SK-N-SH treated with all-trans-retinoic acid at 6 μM for 48 hours (cell line): ENCODE measurements around the gene IPO7.
A peak's percentile ranks its signal among the peaks of the same experiment; 100 is the strongest.

Experiments
- ATAC-seq: fragments of 200-7000 bp; cut with Tn5 transposase; 3 replicates; pipeline ENCODE4 v1.9.1; 2020; ENCODE audit warnings: mild to moderate bottlenecking, moderate library complexity
- ARNTL ChIP-seq: fragments of 450-650 bp; formaldehyde crosslinking; IDR thresholded peaks from 2 replicates; pipeline ENCODE4 v1.5.0; 2020; ENCODE audit warnings: low read depth, mild to moderate bottlenecking, moderate library complexity, borderline replicate concordance
- CSDC2 ChIP-seq: fragments of 250-450 bp; sonication (Bioruptor Pico); IDR thresholded peaks from 2 replicates; pipeline ENCODE4 v1.5.0; 2020; ENCODE audit warnings: mild to moderate bottlenecking, moderate library complexity
- ESRRG ChIP-seq: fragments of 250-450 bp; sonication (Bioruptor Pico); IDR thresholded peaks from 2 replicates; pipeline ENCODE4 v1.6.1; 2021; ENCODE audit warnings: mild to moderate bottlenecking
- ISL1 ChIP-seq: fragments of 250-450 bp; sonication (Bioruptor Pico); IDR thresholded peaks from 2 replicates; pipeline ENCODE4 v2.1.2; 2022; ENCODE audit warnings: mild to moderate bottlenecking, moderate library complexity
- OSR1 ChIP-seq: fragments of 250-450 bp; sonication (Bioruptor Pico); IDR thresholded peaks from 2 replicates; pipeline ENCODE4 v1.8.0; 2022; ENCODE audit warnings: moderate library complexity, mild to moderate bottlenecking, inconsistent platforms
- PPARA ChIP-seq: fragments of 250-450 bp; sonication (Bioruptor Pico); IDR thresholded peaks from 2 replicates; pipeline ENCODE4 v1.5.0; 2020; ENCODE audit warnings: mild to moderate bottlenecking, borderline replicate concordance
- SNAI2 ChIP-seq: fragments of 250-450 bp; sonication (Bioruptor Pico); IDR thresholded peaks from 2 replicates; pipeline ENCODE4 v1.5.0; 2020; ENCODE audit warnings: mild to moderate bottlenecking, moderate library complexity
- TCF4 ChIP-seq: fragments of 250-450 bp; sonication (Bioruptor Pico); IDR thresholded peaks from 2 replicates; pipeline ENCODE4 v1.8.0; 2021; ENCODE audit warnings: mild to moderate bottlenecking, moderate library complexity, borderline replicate concordance
- TOX ChIP-seq: fragments of 250-450 bp; sonication (Bioruptor Pico); IDR thresholded peaks from 2 replicates; pipeline ENCODE4 v1.8.0; 2021; ENCODE audit warnings: mild to moderate bottlenecking, moderate library complexity, borderline replicate concordance
- ZC3H10 ChIP-seq: fragments of 250-450 bp; sonication (Bioruptor Pico); IDR thresholded peaks from 2 replicates; pipeline ENCODE4 v1.5.1; 2021; ENCODE audit warnings: mild to moderate bottlenecking, moderate library complexity
- ZFP3 ChIP-seq: fragments of 250-450 bp; sonication (Bioruptor Pico); IDR thresholded peaks from 2 replicates; pipeline ENCODE4 v1.5.0; 2020; ENCODE audit warnings: mild to moderate bottlenecking, moderate library complexity
- ZFP30 ChIP-seq: fragments of 450-650 bp; formaldehyde crosslinking; IDR thresholded peaks from 2 replicates; pipeline ENCODE4 v1.5.0; 2022; ENCODE audit warnings: mild to moderate bottlenecking, moderate library complexity
- ZNF70 ChIP-seq: fragments of 450-650 bp; formaldehyde crosslinking; IDR thresholded peaks from 2 replicates; pipeline ENCODE4 v1.5.0; 2020; ENCODE audit warnings: mild to moderate bottlenecking, moderate library complexity
- ZNF8 ChIP-seq: fragments of 450-650 bp; formaldehyde crosslinking; IDR thresholded peaks from 2 replicates; pipeline ENCODE4 v1.5.0; 2020; ENCODE audit warnings: mild to moderate bottlenecking, moderate library complexity
- TF ChIP-seq, protein P1 (sequence below): fragments of 250-450 bp; sonication (Bioruptor Pico); IDR thresholded peaks from 2 replicates; pipeline ENCODE4 v1.5.0; 2020; ENCODE audit warnings: mild to moderate bottlenecking, moderate library complexity
- TF ChIP-seq, protein P2 (sequence below): fragments of 250-450 bp; sonication (Bioruptor Pico); IDR thresholded peaks from 2 replicates; pipeline ENCODE4 v1.8.0; 2020; ENCODE audit warnings: mild to moderate bottlenecking, moderate library complexity, borderline replicate concordance
- TF ChIP-seq, protein P3 (sequence below): fragments of 250-450 bp; sonication (Bioruptor Pico); IDR thresholded peaks from 2 replicates; pipeline ENCODE4 v1.5.1; 2021; ENCODE audit warnings: mild to moderate bottlenecking, moderate library complexity
- TF ChIP-seq, protein P4 (sequence below): fragments of 250-450 bp; sonication (Bioruptor Pico); IDR thresholded peaks from 2 replicates; pipeline ENCODE4 v1.8.0; 2021; ENCODE audit warnings: low read depth, mild to moderate bottlenecking, moderate library complexity, borderline replicate concordance

Gene IPO7

DNA sequence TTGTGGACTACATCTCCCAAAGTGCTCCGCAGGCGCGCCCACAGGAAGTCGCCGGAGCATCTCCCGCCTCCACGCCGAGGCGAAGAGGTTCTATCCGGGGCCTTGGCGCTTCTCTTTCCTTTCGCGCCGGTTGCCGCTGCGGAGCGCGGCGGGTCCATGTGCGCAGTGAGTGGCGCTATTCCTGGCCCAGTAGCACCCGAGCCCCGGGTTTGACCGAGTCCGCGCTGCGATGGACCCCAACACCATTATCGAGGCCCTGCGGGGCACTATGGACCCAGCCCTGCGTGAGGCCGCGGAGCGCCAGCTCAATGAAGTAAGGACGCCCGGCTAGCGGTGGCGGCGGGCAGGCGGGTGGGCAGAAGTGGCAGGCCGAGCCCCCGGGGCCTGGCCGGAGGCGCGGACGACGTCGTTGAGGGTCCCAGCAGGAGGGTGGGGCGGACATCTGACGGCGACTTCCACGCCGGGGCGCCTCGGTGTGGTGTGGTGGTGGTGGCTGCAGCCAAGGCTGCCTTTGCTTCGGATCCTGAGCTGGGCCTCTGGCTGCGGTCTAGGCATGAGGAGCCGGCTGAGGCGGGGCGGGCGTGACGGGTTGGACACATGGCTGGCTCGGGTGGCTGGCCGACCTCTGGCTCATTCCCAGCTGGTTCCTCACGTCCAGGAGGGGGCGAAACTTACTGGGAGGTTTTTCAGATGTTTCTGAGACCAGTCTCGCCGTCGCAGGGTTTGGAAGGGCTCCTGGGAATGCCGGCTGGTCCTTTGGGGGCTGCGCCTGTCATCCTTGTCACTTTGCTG lies at the start of gene IPO7:
TSS of gene IPO7 (plus strand) at position 118 of the 792 bp plus-strand sequence. CDS start at position 230, 112 bp downstream.
- TF ChIP-seq ZFP3 (0 out of 2 replicates have a peak, but pooled peaks have one; percentile 22), ESRRG (CRISPR knock-in tag) (no peak)
- TF ChIP-seq, protein P1, sequence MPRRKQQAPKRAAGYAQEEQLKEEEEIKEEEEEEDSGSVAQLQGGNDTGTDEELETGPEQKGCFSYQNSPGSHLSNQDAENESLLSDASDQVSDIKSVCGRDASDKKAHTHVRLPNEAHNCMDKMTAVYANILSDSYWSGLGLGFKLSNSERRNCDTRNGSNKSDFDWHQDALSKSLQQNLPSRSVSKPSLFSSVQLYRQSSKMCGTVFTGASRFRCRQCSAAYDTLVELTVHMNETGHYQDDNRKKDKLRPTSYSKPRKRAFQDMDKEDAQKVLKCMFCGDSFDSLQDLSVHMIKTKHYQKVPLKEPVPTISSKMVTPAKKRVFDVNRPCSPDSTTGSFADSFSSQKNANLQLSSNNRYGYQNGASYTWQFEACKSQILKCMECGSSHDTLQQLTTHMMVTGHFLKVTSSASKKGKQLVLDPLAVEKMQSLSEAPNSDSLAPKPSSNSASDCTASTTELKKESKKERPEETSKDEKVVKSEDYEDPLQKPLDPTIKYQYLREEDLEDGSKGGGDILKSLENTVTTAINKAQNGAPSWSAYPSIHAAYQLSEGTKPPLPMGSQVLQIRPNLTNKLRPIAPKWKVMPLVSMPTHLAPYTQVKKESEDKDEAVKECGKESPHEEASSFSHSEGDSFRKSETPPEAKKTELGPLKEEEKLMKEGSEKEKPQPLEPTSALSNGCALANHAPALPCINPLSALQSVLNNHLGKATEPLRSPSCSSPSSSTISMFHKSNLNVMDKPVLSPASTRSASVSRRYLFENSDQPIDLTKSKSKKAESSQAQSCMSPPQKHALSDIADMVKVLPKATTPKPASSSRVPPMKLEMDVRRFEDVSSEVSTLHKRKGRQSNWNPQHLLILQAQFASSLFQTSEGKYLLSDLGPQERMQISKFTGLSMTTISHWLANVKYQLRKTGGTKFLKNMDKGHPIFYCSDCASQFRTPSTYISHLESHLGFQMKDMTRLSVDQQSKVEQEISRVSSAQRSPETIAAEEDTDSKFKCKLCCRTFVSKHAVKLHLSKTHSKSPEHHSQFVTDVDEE = peak; percentile 57; the same call in 1 of the 2 replicates
- peak; percentile 98 for ATAC-seq

DNA sequence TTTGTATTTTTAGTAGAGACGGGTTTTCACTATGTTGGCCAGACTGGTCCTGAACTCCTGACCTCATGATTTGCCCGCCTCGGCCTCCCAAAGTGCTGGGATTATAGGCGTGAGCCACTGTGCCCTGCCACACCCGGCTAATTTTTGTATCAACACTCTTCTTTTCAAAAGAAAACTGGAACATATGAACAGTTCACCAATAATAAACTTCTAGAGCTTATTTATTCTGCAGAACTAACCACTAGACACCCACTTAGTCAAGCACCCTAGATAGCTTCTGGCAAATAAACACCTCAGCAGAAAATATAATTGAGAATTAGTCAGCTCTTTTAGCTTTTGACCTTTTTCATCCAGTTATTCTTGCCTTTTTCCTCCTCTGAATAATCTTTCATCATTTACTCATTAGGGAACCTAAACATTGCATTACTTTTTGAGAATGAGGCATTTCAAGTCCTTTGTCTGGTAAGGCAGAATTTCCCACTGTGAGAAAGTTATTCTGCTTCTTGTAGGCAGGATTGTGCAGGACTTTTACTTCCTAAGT lies 42.7 kb upstream of the IPO7 start:
- TF ChIP-seq SNAI2 (CRISPR knock-in tag) = no peak
- TF ChIP-seq, protein P2, sequence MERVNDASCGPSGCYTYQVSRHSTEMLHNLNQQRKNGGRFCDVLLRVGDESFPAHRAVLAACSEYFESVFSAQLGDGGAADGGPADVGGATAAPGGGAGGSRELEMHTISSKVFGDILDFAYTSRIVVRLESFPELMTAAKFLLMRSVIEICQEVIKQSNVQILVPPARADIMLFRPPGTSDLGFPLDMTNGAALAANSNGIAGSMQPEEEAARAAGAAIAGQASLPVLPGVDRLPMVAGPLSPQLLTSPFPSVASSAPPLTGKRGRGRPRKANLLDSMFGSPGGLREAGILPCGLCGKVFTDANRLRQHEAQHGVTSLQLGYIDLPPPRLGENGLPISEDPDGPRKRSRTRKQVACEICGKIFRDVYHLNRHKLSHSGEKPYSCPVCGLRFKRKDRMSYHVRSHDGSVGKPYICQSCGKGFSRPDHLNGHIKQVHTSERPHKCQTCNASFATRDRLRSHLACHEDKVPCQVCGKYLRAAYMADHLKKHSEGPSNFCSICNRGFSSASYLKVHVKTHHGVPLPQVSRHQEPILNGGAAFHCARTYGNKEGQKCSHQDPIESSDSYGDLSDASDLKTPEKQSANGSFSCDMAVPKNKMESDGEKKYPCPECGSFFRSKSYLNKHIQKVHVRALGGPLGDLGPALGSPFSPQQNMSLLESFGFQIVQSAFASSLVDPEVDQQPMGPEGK (CRISPR knock-in tag) = no peak
- TF ChIP-seq ZNF8 (CRISPR knock-in tag) = no peak
- ATAC-seq = no peak

DNA sequence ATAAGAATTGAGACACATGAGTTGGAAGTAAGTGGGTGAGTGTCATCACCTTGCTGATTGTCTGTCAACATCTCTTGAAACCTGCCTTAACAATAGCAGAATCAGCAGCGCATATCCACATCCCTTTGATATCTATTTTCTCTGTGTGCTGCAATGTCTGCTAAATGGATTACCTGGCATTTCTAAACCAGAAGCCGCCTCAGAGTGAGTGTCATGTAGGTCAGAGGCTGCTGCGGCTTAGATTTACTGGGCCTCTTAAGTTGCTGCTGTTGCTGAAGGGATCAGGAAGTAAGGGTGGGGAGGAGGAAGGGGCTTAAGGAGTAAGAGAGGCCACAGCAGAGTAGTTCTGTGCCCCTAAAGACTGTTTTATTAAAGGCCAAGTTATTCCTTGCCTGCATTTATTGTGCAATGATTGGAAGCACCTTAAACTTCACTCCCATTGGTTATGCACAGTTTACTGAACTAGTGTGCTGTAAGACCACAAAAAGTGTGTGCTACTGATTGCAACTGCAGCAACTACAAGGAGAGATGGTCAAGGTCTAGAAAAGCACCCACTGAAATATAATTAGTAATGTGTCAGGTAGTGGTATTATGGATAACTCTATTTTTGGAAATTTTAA lies 40.3 kb upstream of the IPO7 start:
- ATAC-seq = no peak
- no peak for TF ChIP-seq OSR1 (CRISPR knock-in tag)
- TF ChIP-seq PPARA (CRISPR knock-in tag) = no peak
- no peak for TF ChIP-seq SNAI2 (CRISPR knock-in tag)
- TF ChIP-seq ISL1 = no peak
- no peak for TF ChIP-seq TOX (CRISPR knock-in tag)
- TF ChIP-seq, protein P1 = no peak
- no peak for TF ChIP-seq CSDC2 (CRISPR knock-in tag)
- TF ChIP-seq, protein P2 (CRISPR knock-in tag) = no peak
- no peak for TF ChIP-seq ZFP3
- no peak for TF ChIP-seq ZC3H10 (CRISPR knock-in tag)
- TF ChIP-seq ZNF70 = no peak
- TF ChIP-seq, protein P3, sequence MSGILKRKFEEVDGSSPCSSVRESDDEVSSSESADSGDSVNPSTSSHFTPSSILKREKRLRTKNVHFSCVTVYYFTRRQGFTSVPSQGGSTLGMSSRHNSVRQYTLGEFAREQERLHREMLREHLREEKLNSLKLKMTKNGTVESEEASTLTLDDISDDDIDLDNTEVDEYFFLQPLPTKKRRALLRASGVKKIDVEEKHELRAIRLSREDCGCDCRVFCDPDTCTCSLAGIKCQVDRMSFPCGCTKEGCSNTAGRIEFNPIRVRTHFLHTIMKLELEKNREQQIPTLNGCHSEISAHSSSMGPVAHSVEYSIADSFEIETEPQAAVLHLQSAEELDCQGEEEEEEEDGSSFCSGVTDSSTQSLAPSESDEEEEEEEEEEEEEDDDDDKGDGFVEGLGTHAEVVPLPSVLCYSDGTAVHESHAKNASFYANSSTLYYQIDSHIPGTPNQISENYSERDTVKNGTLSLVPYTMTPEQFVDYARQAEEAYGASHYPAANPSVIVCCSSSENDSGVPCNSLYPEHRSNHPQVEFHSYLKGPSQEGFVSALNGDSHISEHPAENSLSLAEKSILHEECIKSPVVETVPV (CRISPR knock-in tag) = no peak
- TF ChIP-seq, protein P4, sequence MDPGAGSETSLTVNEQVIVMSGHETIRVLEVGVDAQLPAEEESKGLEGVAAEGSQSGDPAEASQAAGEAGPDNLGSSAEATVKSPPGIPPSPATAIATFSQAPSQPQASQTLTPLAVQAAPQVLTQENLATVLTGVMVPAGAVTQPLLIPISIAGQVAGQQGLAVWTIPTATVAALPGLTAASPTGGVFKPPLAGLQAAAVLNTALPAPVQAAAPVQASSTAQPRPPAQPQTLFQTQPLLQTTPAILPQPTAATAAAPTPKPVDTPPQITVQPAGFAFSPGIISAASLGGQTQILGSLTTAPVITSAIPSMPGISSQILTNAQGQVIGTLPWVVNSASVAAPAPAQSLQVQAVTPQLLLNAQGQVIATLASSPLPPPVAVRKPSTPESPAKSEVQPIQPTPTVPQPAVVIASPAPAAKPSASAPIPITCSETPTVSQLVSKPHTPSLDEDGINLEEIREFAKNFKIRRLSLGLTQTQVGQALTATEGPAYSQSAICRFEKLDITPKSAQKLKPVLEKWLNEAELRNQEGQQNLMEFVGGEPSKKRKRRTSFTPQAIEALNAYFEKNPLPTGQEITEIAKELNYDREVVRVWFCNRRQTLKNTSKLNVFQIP (CRISPR knock-in tag) = no peak
- no peak for TF ChIP-seq ARNTL (CRISPR knock-in tag)
- TF ChIP-seq ZFP30 = no peak
- no peak for TF ChIP-seq TCF4 (CRISPR knock-in tag)
